Endothelial cell of umbilical vein (primary cell): ENCODE measurements around the gene PRRX1. TPM values are rescaled to one million over a fixed set of nuclear protein-coding genes. Genes with fewer than 3 reads are reported as not detected.
A peak's percentile ranks its signal among the peaks of the same experiment; 100 is the strongest.

ENCODE experiments used
- Bru-seq: library from RNA; stranded (reverse); fragments of 400-500 nt; gene quantifications from one replicate; lab custom pipeline; 2021; lab: Mats Ljungman, UMichigan
- BruChase-seq, 2 experiments: library from RNA; stranded (reverse); fragments of 400-500 nt; gene quantifications; one replicate each; lab custom pipeline; 2021; lab: Mats Ljungman, UMichigan
- BruUV-seq: library from RNA; stranded (reverse); fragments of 400-500 nt; replicated peaks from 2 replicates; lab custom pipeline; 2021; lab: Mats Ljungman, UMichigan
- CTCF ChIA-PET: fragments of 300-600, 350-600 bp; sonication (Branson Sonifier 250); formaldehyde crosslinking; loops from one replicate; lab custom pipeline; 2021; ENCODE audit warnings: antibody characterized with exemption, inconsistent platforms; lab: Charles Lee
- POLR2A ChIA-PET: fragments of 300-600, 350-600 bp; sonication (Branson Sonifier 250); formaldehyde crosslinking; loops from one replicate; lab custom pipeline; 2021; ENCODE audit warnings: antibody characterized with exemption, inconsistent platforms; lab: Charles Lee
- DNase-seq: peaks from one replicate; pipeline ENCODE4 v3.0.0-alpha.2; 2011; ENCODE audit warnings: low read depth, low spot score
- FAIRE-seq: peaks from 2 replicates; lab custom pipeline; 2011; peaks lifted over from hg19 to GRCh38; lab: Jason Lieb, UNC
- H2AFZ ChIP-seq: 2 replicates; pipeline ENCODE4 v1.6.0; 2012; ENCODE audit warnings: low read depth, low read length, control low read depth, inconsistent platforms
- H3K27ac ChIP-seq: 2 replicates; pipeline ENCODE4 v1.5.1; 2011; ENCODE audit warnings: low read depth, mild to moderate bottlenecking, control low read depth, low read length, moderate library complexity; ENCODE audit not compliant: insufficient read depth
- H3K27me3 ChIP-seq, 2 experiments: 2 replicates each; pipeline versions ENCODE4 v1.6.0 to v1.6.1; 2011; ENCODE audit warnings: low read length in 2 of 2, mixed read lengths in 1 of 2; ENCODE audit not compliant: control insufficient read depth in 2 of 2, insufficient read depth in 2 of 2
- H3K36me3 ChIP-seq, 2 experiments: 2 replicates in 1 of 2; 3 replicates in 1 of 2; pipeline ENCODE4 v1.5.1; 2011; ENCODE audit warnings: low read length in 2 of 2, mild to moderate bottlenecking in 1 of 2, moderate library complexity in 1 of 2; ENCODE audit not compliant: control insufficient read depth in 2 of 2, insufficient read depth in 2 of 2; ENCODE audit errors: extremely low read depth in 1 of 2
- H3K4me1 ChIP-seq: 3 replicates; pipeline ENCODE4 v1.5.1; 2011; ENCODE audit warnings: mild to moderate bottlenecking, low read length; ENCODE audit not compliant: control insufficient read depth, insufficient read depth; ENCODE audit errors: extremely low read depth
- H3K4me2 ChIP-seq: 2 replicates; pipeline ENCODE4 v1.6.1; 2011; ENCODE audit warnings: low read length, control low read depth, mixed read lengths; ENCODE audit not compliant: insufficient read depth
- H3K4me3 ChIP-seq, 3 experiments: fragments of 200-600 bp in 1 of 3; sonication (generic), shearing (Covaris generic) in 1 of 3; replicated peaks in 1 of 3; 2 replicates each; pipeline ENCODE4 v1.5.1; 2011 to 2016; ENCODE audit warnings: control low read depth in 3 of 3, low read length in 3 of 3, mild to moderate bottlenecking in 2 of 3, inconsistent platforms in 1 of 3, low read depth in 1 of 3, moderate library complexity in 1 of 3; ENCODE audit not compliant: insufficient read depth in 1 of 3
- H3K79me2 ChIP-seq: 2 replicates; pipeline ENCODE4 v1.6.0; 2012; ENCODE audit warnings: low read length, inconsistent platforms; ENCODE audit not compliant: control insufficient read depth, insufficient read depth
- H3K9ac ChIP-seq: replicated peaks from 2 replicates; pipeline ENCODE3; 2011; ENCODE audit warnings: low read length, control low read depth; ENCODE audit not compliant: insufficient read depth; ENCODE audit errors: extremely low read depth
- H3K9me1 ChIP-seq: replicated peaks from 3 replicates; pipeline ENCODE4 v1.6.0; 2011; ENCODE audit warnings: mild to moderate bottlenecking, low read length; ENCODE audit not compliant: control insufficient read depth, insufficient read depth; ENCODE audit errors: extremely low read depth
- H3K9me3 ChIP-seq: replicated peaks from 2 replicates; pipeline ENCODE4 v1.5.1; 2012; ENCODE audit warnings: low read length, inconsistent platforms; ENCODE audit not compliant: control insufficient read depth, insufficient read depth
- H4K20me1 ChIP-seq: replicated peaks from 2 replicates; pipeline ENCODE3; 2011; ENCODE audit warnings: mild to moderate bottlenecking, low read length; ENCODE audit not compliant: control insufficient read depth, insufficient read depth; ENCODE audit errors: extremely low read depth
- EZH2 ChIP-seq: IDR thresholded peaks from 2 replicates; pipeline ENCODE4 v1.6.1; 2012; ENCODE audit warnings: borderline replicate concordance, low read depth, mild to moderate bottlenecking, moderate library complexity, low read length, inconsistent platforms; ENCODE audit not compliant: severe bottlenecking
- POLR2AphosphoS5 ChIP-seq: IDR thresholded peaks from 2 replicates; pipeline ENCODE4 v1.6.1; 2012; ENCODE audit warnings: low read depth, mild to moderate bottlenecking, control low read depth, low read length, moderate library complexity; ENCODE audit not compliant: insufficient read depth
- dilution Hi-C: fragments of 300-500 bp; cut with MboI; formaldehyde crosslinking; loops from one replicate; pipeline ENCODE4 v1.15.0; 2019; ENCODE audit warnings: low sequenced_read_pairs; ENCODE audit not compliant: extremely low pct_ligation_motif_present
- intact Hi-C: fragments of 100-400 bp; cut with micrococcal nuclease; formaldehyde crosslinking; loops from one replicate; pipeline ENCODE4 v1.10.0; 2022
- long read RNA-seq: library from polyadenylated mRNA; stranded (forward); transcript quantifications from one replicate; pipeline ENCODE4 v2.0.0, GENCODE V29; 2021
- polyA minus RNA-seq, 3 experiments: library from RNA; depleted of rRNA, polyadenylated mRNA; stranded (reverse); fragments of >200 nt; gene quantifications; 1 replicate in 1 of 3; 2 replicates in 2 of 3; pipeline ENCODE4 v1.2.3, GENCODE V29; 2011
- polyA plus RNA-seq, 4 experiments: library from polyadenylated mRNA; depleted of rRNA in 3 of 4; stranded (reverse) in 3 of 4; unstranded in 1 of 4; fragments of >200 nt; gene quantifications; 2 replicates each; pipeline versions ENCODE4 v1.2.1 to v1.2.3, GENCODE V29; 2011 to 2012; ENCODE audit warnings: missing spikeins in 1 of 4
- total RNA-seq: library from RNA; stranded (reverse); gene quantifications from 2 replicates; pipeline ENCODE4 v1.2.3, GENCODE V29; 2021

The PRRX1 gene
- not detected in 2 replicates for total RNA-seq
- 0.03 TPM in 1 of 2 replicates, not detected in the other for polyA plus RNA-seq
- polyA plus RNA-seq (2011; cell fraction: cytosol; rRNA removed): 0.01 TPM in 1 of 2 replicates, not detected in the other
- polyA plus RNA-seq (2011; cell fraction: nucleus; rRNA removed): not detected in 2 replicates
- polyA plus RNA-seq (2012): 0.40 TPM in 1 of 2 replicates, not detected in the other
- not detected in 2 replicates for polyA minus RNA-seq
- not detected for polyA minus RNA-seq (2011; cell fraction: cytosol; rRNA and poly(A)+ RNA removed)
- polyA minus RNA-seq (2011; cell fraction: nucleus; rRNA and poly(A)+ RNA removed): not detected in 2 replicates
- Bru-seq, nascent RNA: percentile 4 among the genes with signal in this experiment
- BruChase-seq, experiment 1, labeled RNA remaining after a 6-hour chase: percentile 3 among the genes with signal in this experiment
- percentile 6 among the genes with signal in this experiment for BruChase-seq, experiment 2, labeled RNA remaining after a 2-hour chase
- long read RNA-seq: 0 reads

DNA sequence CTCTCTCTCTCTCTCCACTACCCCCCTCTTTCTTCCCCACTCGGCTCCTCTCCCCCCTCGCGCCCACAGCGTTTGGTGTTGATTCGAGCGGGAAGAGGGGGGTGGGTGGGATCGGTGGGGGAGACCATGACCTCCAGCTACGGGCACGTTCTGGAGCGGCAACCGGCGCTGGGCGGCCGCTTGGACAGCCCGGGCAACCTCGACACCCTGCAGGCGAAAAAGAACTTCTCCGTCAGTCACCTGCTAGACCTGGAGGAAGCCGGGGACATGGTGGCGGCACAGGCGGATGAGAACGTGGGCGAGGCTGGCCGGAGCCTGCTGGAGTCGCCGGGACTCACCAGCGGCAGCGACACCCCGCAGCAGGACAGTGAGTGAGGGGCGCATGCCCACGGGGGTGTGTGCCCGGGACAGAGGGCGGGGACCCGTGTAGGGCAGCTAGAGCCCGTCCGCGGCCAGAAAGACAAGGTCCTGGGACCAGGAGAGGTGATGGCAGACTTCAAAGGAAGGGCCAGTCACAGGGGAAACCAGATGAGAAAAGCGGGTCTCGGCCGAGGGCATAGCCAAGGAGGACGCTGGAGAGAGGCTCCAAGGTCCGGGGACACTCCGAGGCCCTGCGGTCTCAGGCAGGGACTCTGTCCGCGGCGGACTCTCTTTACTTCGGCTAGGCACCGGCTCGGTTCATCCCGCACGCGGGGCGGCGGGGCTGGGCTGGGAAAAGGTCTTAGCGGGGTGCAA is at the start of gene PRRX1:
TSS of gene PRRX1 (plus strand) at position 39 of the 735 bp plus-strand sequence. CDS start at position 127, 88 bp downstream.
- no peaks in the 10 kb centered on the region for H3K36me3 ChIP-seq
- H3K27ac ChIP-seq: no peak within 1 kb of the TSS
- H2AFZ ChIP-seq: peak within 1 kb of the TSS; percentile 97
- DNase-seq (peak; percentile 23), FAIRE-seq (peak; percentile 52)
- ChIA-PET POLR2A (no interaction called here), CTCF (interaction anchor here (0.7 to 1.4 kb wide), 4 partner anchors 25 to 760 kb away, joined by 3 to 4 read pairs (median 3); no protein-coding TSS in a partner anchor)
- no peaks in the 10 kb centered on the region for H3K9me1 ChIP-seq
- no TSS peak for BruUV-seq
- H3K4me1 ChIP-seq: peaks cover 17% of the 10 kb centered on the region
- H3K9ac ChIP-seq: no peak within 1 kb of the TSS
- H3K79me2 ChIP-seq: no peaks in the 10 kb centered on the region
- no peaks in the 10 kb centered on the region for H3K9me3 ChIP-seq
- peak within 1 kb of the TSS; percentile 36 to 63 (median 46) for H3K4me3 ChIP-seq
- TF ChIP-seq EZH2 (peak; percentile 82), POLR2AphosphoS5 (no peak)
- peaks cover 47 to 53% of the 10 kb centered on the region in 2 experiments for H3K27me3 ChIP-seq
- H4K20me1 ChIP-seq: no peaks in the 10 kb centered on the region
- dilution Hi-C loops: no loop called here
- H3K4me2 ChIP-seq: peak within 1 kb of the TSS; percentile 85
- intact Hi-C loops: loop anchor here (10.0 kb wide), 3 partner anchors 229 to 649 kb away; partner anchors contain the start of gene KIFAP3
